MCF 10A (cell line): Measurements from ENCODE around the gene CPT1B. TPM values are rescaled to one million over a fixed set of nuclear protein-coding genes. Genes with fewer than 3 reads are reported as not detected.
A peak's percentile ranks its signal among the peaks of the same experiment; 100 is the strongest.

ENCODE experiments used
- BruUV-seq: library from RNA; stranded (reverse); fragments of 400-500 nt; replicated peaks from 2 replicates; lab custom pipeline; 2021; lab: Mats Ljungman, UMichigan
- CTCF ChIA-PET: fragments of 300-600 bp; sonication (Branson Sonifier 250); formaldehyde crosslinking; extraction: SDS; loops from one replicate; lab custom pipeline; 2021; ENCODE audit warnings: antibody characterized with exemption, inconsistent platforms; lab: Yijun Ruan, JAX
- POLR2A ChIA-PET: fragments of 300-600, 350-650 bp; sonication (Branson Sonifier 250); formaldehyde crosslinking; extraction: SDS; loops from one replicate; lab custom pipeline; 2020; ENCODE audit warnings: antibody characterized with exemption, inconsistent platforms; lab: Yijun Ruan, JAX
- DNase-seq: peaks from one replicate; pipeline ENCODE4 v3.0.0-alpha.2; 2018; ENCODE audit not compliant: unreplicated experiment
- H3K27ac Mint-ChIP-seq: one replicate; pipeline ENCODE4 v1.8.0; 2022; ENCODE audit warnings: mild to moderate bottlenecking, low read depth, mixed read lengths; ENCODE audit not compliant: unreplicated experiment
- H3K27me3 Mint-ChIP-seq: one replicate; pipeline ENCODE4 v1.8.0; 2022; ENCODE audit warnings: mixed read lengths; ENCODE audit not compliant: insufficient read depth, unreplicated experiment
- H3K36me3 Mint-ChIP-seq: one replicate; pipeline ENCODE4 v1.8.0; 2022; ENCODE audit warnings: mild to moderate bottlenecking, moderate library complexity, mixed read lengths; ENCODE audit not compliant: insufficient read depth, unreplicated experiment
- H3K4me1 Mint-ChIP-seq: one replicate; pipeline ENCODE4 v1.8.0; 2022; ENCODE audit warnings: mixed read lengths; ENCODE audit not compliant: insufficient read depth, unreplicated experiment
- H3K4me3 Mint-ChIP-seq: one replicate; pipeline ENCODE4 v1.8.0; 2022; ENCODE audit warnings: mild to moderate bottlenecking, moderate library complexity, mixed read lengths; ENCODE audit not compliant: unreplicated experiment
- H3K9me3 Mint-ChIP-seq: one replicate; pipeline ENCODE4 v1.8.0; 2022; ENCODE audit warnings: mixed read lengths; ENCODE audit not compliant: unreplicated experiment
- intact Hi-C: fragments of 100-400 bp; cut with micrococcal nuclease; formaldehyde crosslinking; loops from 2 replicates; pipeline ENCODE4 v1.14.1; 2022
- total RNA-seq: library from RNA; stranded (reverse); gene quantifications from 2 replicates; pipeline ENCODE4 v1.2.3, GENCODE V29; 2022
- TF ChIP-seq, protein P1 (sequence below): fragments of 200-600 bp; IDR thresholded peaks from one replicate; pipeline ENCODE4 v1.8.0; 2022; ENCODE audit warnings: antibody characterized with exemption, mild to moderate bottlenecking; ENCODE audit not compliant: unreplicated experiment

CPT1B gene
- total RNA-seq, 1 experiment from 2014 or later, result 52.2 TPM

DNA sequence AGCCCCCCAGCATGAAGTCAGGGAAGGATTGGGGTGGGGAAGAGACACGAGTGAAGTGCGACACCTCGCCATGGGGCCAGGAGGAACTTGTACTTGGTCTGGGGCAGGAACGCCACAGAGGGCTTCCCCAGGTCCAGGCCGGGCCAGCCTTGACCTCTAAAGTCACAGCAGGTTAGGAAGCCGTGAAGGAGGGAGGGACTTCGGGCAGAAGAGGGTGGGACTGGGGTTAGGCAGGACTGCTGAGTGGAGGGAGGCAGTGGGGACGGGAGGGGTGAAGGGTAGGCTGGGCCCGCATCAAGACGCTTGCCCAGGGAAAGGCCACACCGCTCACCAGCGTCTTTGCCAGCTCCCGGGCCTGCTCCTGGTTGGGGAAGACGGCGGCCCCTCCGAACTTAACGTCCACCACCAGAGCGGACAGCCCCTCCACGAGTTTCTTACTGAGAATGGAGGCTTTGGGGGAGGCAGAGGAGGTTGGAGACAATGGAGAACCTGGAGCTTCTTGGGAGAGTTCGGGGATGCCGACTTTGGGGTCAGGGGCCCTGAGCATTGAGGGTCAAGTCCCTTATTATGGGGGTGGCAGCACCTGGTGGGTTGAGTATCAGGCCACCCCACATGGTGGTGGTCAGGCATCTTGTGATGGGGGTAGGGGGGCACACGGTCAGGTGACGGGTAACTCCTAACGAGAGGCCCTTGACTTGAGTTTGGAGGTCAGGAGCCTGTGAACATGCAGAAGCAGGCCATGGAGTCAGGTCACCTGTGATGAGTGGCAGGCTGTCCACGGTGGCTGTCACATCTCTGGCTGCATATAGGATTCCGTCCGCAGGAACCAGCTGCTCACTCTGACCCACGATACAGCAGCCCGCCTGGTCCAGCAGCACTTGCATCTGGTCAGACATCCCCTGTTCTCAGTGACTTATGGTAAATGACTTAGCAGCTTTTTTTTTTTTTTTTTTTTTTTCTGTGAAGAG is 51.1 kb downstream of the CPT1B start:
- H3K27ac Mint-ChIP-seq, result peak overlapping the region; percentile 71

DNA sequence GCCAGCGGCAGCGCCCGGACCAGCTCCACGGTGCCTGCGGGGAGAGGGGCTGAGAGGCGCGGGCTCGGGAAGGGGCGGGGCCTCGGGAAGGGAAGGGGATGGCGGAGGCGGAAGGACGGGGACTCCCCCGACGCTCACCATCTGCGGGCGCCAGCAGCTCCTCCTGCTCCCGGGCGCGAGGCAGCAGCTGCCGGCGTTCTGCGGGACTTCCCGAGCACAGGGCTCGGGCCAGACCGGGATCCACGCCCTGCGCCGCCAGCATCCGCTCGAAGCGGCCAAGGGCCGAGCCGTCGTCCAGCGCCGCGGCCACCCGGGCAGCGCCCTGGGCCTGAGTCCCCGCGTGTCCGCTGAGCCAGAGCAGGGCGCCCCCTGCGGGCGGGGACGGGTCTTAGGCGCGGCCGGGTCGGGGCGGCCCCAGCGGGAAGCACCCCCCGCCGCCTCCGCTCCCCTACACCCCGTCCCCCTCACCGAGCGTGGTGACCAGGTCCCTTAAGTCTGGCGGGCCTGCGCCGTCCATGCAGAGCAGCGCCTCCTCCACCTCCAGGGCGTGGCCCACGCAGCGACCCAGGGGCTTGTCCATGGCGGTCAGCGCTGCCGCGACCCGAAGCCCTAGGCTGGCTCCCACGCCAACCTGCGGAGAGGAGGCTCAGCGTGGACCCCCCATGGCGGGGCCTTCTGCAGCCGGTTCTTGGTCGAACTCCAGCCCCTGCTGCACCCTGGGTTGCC is 52.0 kb downstream of the CPT1B start:
- peak overlapping the region; percentile 71 for H3K27ac Mint-ChIP-seq
- CTCF ChIA-PET, result interaction anchor here (0.6 to 2.6 kb wide), 21 partner anchors 9 to 166 kb away, joined by 3 to 17 read pairs (median 4); partner anchors contain the start of gene SYCE3
- DNase-seq, result peak; percentile 73
- intact Hi-C loops, result loop anchor here (1.0 to 5.0 kb wide), 2 partner anchors 36 to 56 kb away; partner anchors contain the start of genes CHKB and SYCE3
- H3K36me3 Mint-ChIP-seq, result peaks cover 61% of the 10 kb centered on the region
- H3K4me3 Mint-ChIP-seq, result peak overlapping the region; percentile 85
- H3K4me1 Mint-ChIP-seq, result peaks cover 20% of the 10 kb centered on the region
- TF ChIP-seq, protein P1, sequence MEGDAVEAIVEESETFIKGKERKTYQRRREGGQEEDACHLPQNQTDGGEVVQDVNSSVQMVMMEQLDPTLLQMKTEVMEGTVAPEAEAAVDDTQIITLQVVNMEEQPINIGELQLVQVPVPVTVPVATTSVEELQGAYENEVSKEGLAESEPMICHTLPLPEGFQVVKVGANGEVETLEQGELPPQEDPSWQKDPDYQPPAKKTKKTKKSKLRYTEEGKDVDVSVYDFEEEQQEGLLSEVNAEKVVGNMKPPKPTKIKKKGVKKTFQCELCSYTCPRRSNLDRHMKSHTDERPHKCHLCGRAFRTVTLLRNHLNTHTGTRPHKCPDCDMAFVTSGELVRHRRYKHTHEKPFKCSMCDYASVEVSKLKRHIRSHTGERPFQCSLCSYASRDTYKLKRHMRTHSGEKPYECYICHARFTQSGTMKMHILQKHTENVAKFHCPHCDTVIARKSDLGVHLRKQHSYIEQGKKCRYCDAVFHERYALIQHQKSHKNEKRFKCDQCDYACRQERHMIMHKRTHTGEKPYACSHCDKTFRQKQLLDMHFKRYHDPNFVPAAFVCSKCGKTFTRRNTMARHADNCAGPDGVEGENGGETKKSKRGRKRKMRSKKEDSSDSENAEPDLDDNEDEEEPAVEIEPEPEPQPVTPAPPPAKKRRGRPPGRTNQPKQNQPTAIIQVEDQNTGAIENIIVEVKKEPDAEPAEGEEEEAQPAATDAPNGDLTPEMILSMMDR, result peak; percentile 38
- no TSS peak for BruUV-seq
- no peaks in the 10 kb centered on the region for H3K27me3 Mint-ChIP-seq
- H3K9me3 Mint-ChIP-seq, result no peaks in the 10 kb centered on the region
- POLR2A ChIA-PET, result interaction anchor here (0.7 to 7.1 kb wide), 22 partner anchors 12 to 285 kb away, joined by 3 to 170 read pairs (median 6); partner anchors contain the start of genes ARSA, CHKB, KLHDC7B and LMF2

More for the DNA sequence above, 51.1 kb downstream of the CPT1B start:
- TF ChIP-seq, protein P1, result no peak
- Mint-ChIP-seq H3K27me3 (no peaks in the 10 kb centered on the region), H3K9me3 (no peaks in the 10 kb centered on the region), H3K4me1 (peaks cover 20% of the 10 kb centered on the region), H3K36me3 (peaks cover 61% of the 10 kb centered on the region), H3K4me3 (peak overlapping the region; percentile 85)
- ChIA-PET CTCF (interaction anchor here (0.6 to 1.3 kb wide), 7 partner anchors 11 to 370 kb away, joined by 3 to 5 read pairs (median 4); no protein-coding TSS in a partner anchor), POLR2A (interaction anchor here (0.7 to 7.1 kb wide), 5 partner anchors 12 to 94 kb away, joined by 4 to 170 read pairs (median 74); partner anchors contain the start of genes LMF2, NCAPH2 and SYCE3)
- BruUV-seq, result no TSS peak
- peak; percentile 29 for DNase-seq
- intact Hi-C loops, result loop anchor here (1.0 to 5.0 kb wide), 2 partner anchors 35 to 55 kb away; partner anchors contain the start of genes CHKB and SYCE3

DNA sequence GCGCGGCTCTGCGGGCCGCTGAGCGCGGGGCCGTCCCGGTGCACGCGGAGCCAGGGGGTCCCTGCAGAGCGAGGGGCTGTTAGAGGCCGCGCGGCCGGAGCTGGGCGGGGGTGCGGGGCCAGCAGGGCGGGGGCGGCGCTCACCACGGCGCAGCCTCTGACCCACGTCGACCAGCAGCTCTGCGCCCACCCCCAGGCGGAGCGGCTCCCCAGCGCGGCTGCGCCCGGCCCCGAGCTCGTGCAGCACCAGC is 52.4 kb downstream of the CPT1B start:
- ChIA-PET POLR2A (interaction anchor here (0.7 to 7.1 kb wide), 24 partner anchors 11 to 285 kb away, joined by 3 to 170 read pairs (median 6); partner anchors contain the start of genes ARSA, CHKB, KLHDC7B and LMF2), CTCF (interaction anchor here (0.6 to 2.6 kb wide), 22 partner anchors 9 to 165 kb away, joined by 3 to 17 read pairs (median 4); partner anchors contain the start of gene SYCE3)
- H3K27me3 Mint-ChIP-seq, result no peaks in the 10 kb centered on the region
- no peak for DNase-seq
- peaks cover 60% of the 10 kb centered on the region for H3K36me3 Mint-ChIP-seq
- no TSS peak for BruUV-seq
- peak overlapping the region; percentile 23 for H3K27ac Mint-ChIP-seq
- TF ChIP-seq, protein P1, result no peak
- H3K4me1 Mint-ChIP-seq, result peaks cover 20% of the 10 kb centered on the region
- no peaks in the 10 kb centered on the region for H3K9me3 Mint-ChIP-seq
- H3K4me3 Mint-ChIP-seq, result peak overlapping the region; percentile 85
- intact Hi-C loops, result loop anchor here (1.0 to 5.0 kb wide), 2 partner anchors 37 to 57 kb away; partner anchors contain the start of genes CHKB and SYCE3
